Activated CD4-positive, CD25-positive, alpha-beta regulatory T cell (primary cell): ENCODE results near the gene STIMATE.

Experiments used
- DNase-seq, 4 experiments: peaks; one replicate each; lab custom pipeline; 2025; lab: John Stamatoyannopoulos, UW

Gene STIMATE

GRCh38 chr3:52841211-52841980, 56.0 kb downstream of the STIMATE start:
- no peak for DNase-seq

GRCh38 chr3:52839892-52840545, 57.3 kb downstream of the STIMATE start:
- DNase-seq = no peak

GRCh38 chr3:52839268-52839575, 58.1 kb downstream of the STIMATE start:
- no peak for DNase-seq

- DNase-seq = no peak
Measured at GRCh38 chr3:52838561-52839267, 58.6 kb downstream of the STIMATE start.

GRCh38 chr3:52836986-52837385, 60.4 kb downstream of the STIMATE start:
- DNase-seq = no peak

GRCh38 chr3:52836471-52836845, 60.9 kb downstream of the STIMATE start:
- no peak for DNase-seq

- DNase-seq = no peak
Measured at GRCh38 chr3:52835766-52836470, 61.4 kb downstream of the STIMATE start.

GRCh38 chr3:52834871-52835501, 62.4 kb downstream of the STIMATE start, which contains the start of gene MUSTN1:
Gene MUSTN1 (minus strand): TSS chr3:52835019. CDS start chr3:52834948, 71 bp downstream.
- DNase-seq = no peak

GRCh38 chr3:52833202-52833601, 64.1 kb downstream of the STIMATE start:
- no peak for DNase-seq

- no peak for DNase-seq
Measured at GRCh38 chr3:52831500-52832301, 65.6 kb downstream of the STIMATE start.

- no peak for DNase-seq
Measured at GRCh38 chr3:52830535-52831258, 66.7 kb downstream of the STIMATE start, which contains the start of gene ITIH4. Gene ITIH4 (minus strand): TSS chr3:52830672. CDS start chr3:52830642, 30 bp downstream.

GRCh38 chr3:52829906-52830463, 67.4 kb downstream of the STIMATE start:
- no peak for DNase-seq

- no peak for DNase-seq
Measured at GRCh38 chr3:52829482-52829881, 67.9 kb downstream of the STIMATE start.

- no peak for DNase-seq
Measured at GRCh38 chr3:52827866-52828376, 69.4 kb downstream of the STIMATE start.

GRCh38 chr3:52827441-52827840, 69.9 kb downstream of the STIMATE start:
- no peak for DNase-seq

- DNase-seq = no peak
Measured at GRCh38 chr3:52824037-52824436, 73.3 kb downstream of the STIMATE start.

GRCh38 chr3:52822363-52822762, 75.0 kb downstream of the STIMATE start:
- DNase-seq = no peak

GRCh38 chr3:52820736-52821135, 76.6 kb downstream of the STIMATE start:
- no peak for DNase-seq

- DNase-seq = no peak
Measured at GRCh38 chr3:52819936-52820335, 77.4 kb downstream of the STIMATE start.

- DNase-seq = no peak
Measured at GRCh38 chr3:52817860-52818259, 79.5 kb downstream of the STIMATE start.
